ENCODE measurements around the gene GALR2.

The GALR2 gene

GRCh38 chr17:76094046-76094445 lies 19.5 kb downstream of the GALR2 start:
- no peak overlapping the region for H3K27ac Mint-ChIP-seq
- no peaks in the 10 kb centered on the region for H3K4me1 Mint-ChIP-seq
- peaks cover 96% of the 10 kb centered on the region for H3K36me3 Mint-ChIP-seq
- H3K9me3 Mint-ChIP-seq, result no peaks in the 10 kb centered on the region
- DNase-seq (ENCODE audit: low spot score in 2 of 2) (no peak), ATAC-seq (no peak)
- H3K4me3 Mint-ChIP-seq, result no peak overlapping the region

DNA sequence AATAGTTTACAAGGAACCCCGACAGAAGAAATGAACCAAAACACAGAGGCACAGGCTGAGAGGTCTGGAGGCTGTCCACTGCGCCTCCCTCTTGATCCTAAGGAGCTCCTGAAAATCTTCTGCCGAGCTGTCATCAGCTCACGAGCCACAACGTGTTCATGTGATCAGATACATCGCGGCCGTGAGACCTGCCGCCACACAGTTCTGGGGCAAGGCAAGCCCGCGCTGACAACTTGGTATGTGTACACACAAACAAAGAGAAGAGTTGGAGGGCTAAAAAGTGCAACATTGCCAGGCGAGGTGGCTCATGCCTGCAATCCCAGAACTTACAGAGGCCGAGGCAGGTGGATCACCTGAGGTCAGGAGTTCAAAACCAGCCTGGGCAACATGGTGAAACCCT lies 21.4 kb downstream of the GALR2 start:
- H3K4me3 Mint-ChIP-seq, result no peak overlapping the region
- H3K9me3 Mint-ChIP-seq, result no peaks in the 10 kb centered on the region
- H3K27ac Mint-ChIP-seq, result no peak overlapping the region
- H3K36me3 Mint-ChIP-seq, result peaks cover 98% of the 10 kb centered on the region
- H3K4me1 Mint-ChIP-seq, result peaks cover 6% of the 10 kb centered on the region
- ATAC-seq, result no peak
- DNase-seq (ENCODE audit: low spot score in 2 of 2), result no peak

DNA sequence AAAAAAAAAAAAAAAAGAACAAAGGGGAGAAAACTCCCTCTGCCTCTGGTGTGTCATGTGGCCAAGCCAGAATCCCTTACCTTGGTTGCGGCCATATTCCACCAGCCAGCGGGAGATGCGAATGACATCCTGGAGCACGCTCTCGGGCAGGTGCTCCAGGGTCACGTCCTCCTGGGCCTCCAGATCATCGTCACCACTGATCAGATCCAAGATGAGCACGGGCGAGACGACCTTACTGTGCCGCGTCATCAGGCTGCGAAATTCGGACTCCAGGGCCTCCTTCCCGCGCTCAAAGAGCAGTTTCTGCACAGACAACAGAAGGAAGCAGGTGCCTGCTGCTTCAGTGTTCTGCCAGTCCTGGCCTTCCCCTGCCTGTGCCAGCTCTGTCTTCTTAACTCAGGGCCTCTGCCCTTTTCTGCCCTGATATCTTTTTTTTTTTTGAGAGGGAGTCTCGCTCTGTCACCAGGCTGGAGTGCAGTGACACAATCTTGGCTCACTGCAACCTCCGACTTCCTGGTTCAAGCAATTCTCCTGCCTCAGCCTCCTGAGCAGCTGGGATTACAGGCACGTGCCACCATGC lies 23.2 kb downstream of the GALR2 start:
- H3K36me3 Mint-ChIP-seq, result peaks cover 95% of the 10 kb centered on the region
- H3K4me3 Mint-ChIP-seq, result no peak overlapping the region
- H3K9me3 Mint-ChIP-seq, result no peaks in the 10 kb centered on the region

GRCh38 chr17:76102944-76103273 lies 28.3 kb downstream of the GALR2 start:
- peaks cover 56% of the 10 kb centered on the region for H3K36me3 Mint-ChIP-seq
- DNase-seq (ENCODE audit: low spot score in 2 of 2), result no peak
- peak overlapping the region; percentile 95 for H3K4me3 Mint-ChIP-seq
- H3K4me1 Mint-ChIP-seq, result peaks cover 25% of the 10 kb centered on the region
- H3K27ac Mint-ChIP-seq, result peak overlapping the region; percentile 99
- ATAC-seq, result no peak
- no peaks in the 10 kb centered on the region for H3K9me3 Mint-ChIP-seq

More for the DNA sequence above, 23.2 kb downstream of the GALR2 start:
- no peak overlapping the region for H3K27ac Mint-ChIP-seq
- DNase-seq (ENCODE audit: low spot score in 2 of 2), result no peak
- ATAC-seq, result no peak
- peaks cover 22% of the 10 kb centered on the region for H3K4me1 Mint-ChIP-seq

DNA sequence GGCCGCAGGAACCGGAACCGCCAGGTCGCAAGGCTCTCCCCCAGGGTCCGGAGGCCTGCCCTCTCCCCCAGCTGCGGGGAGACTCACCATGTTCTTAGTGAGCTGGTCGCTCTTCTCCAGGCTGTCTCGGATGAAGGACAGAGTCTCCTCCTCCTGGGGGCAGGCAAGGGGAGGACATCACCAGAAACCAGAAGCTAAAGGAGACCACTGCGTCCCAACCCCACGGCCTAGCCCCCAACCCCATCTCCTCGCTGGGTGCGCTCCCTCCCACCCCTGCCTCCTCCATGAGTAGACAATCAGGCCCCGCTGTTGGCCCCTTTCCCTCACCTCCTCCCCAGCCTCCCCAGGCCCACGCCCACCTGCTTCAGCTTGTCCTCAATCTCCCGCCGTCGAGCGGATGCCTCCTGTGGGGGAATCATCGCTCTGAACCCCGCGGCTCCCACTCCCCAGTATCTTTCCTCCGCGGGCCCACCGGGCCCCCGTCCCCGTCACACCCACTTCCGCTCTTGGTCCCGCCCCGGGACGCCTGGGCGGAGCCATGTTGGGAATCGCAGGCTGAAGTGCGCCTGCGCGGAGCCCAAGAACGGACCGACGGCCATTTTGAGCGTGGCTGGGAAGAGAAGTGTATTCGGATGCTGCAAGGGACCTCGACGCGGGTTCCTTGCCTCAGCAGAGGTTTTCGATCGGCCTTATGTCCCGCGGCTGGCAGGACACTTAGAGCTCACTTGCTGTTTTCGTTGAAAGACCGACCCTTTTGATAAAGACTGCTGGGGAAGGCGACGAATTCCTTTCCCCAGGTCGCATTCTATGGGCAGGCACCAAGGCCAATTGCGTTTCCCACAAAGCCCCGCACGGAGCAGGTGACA lies 28.9 kb downstream of the GALR2 start, which contains the start of gene EXOC7:
Gene EXOC7 (minus strand): TSS at position 514 of the 866 bp plus-strand sequence. CDS start 95 bp downstream, at position 419.
- peak within 1 kb of the TSS; percentile 95 for H3K4me3 Mint-ChIP-seq
- H3K4me1 Mint-ChIP-seq, result peaks cover 25% of the 10 kb centered on the region
- H3K9me3 Mint-ChIP-seq, result no peaks in the 10 kb centered on the region
- H3K27ac Mint-ChIP-seq, result peak within 1 kb of the TSS; percentile 99
- ATAC-seq (peak; percentile 93), DNase-seq (ENCODE audit: low spot score in 2 of 2) (peak; percentile 92 to 97)
- peaks cover 50% of the 10 kb centered on the region for H3K36me3 Mint-ChIP-seq

DNA sequence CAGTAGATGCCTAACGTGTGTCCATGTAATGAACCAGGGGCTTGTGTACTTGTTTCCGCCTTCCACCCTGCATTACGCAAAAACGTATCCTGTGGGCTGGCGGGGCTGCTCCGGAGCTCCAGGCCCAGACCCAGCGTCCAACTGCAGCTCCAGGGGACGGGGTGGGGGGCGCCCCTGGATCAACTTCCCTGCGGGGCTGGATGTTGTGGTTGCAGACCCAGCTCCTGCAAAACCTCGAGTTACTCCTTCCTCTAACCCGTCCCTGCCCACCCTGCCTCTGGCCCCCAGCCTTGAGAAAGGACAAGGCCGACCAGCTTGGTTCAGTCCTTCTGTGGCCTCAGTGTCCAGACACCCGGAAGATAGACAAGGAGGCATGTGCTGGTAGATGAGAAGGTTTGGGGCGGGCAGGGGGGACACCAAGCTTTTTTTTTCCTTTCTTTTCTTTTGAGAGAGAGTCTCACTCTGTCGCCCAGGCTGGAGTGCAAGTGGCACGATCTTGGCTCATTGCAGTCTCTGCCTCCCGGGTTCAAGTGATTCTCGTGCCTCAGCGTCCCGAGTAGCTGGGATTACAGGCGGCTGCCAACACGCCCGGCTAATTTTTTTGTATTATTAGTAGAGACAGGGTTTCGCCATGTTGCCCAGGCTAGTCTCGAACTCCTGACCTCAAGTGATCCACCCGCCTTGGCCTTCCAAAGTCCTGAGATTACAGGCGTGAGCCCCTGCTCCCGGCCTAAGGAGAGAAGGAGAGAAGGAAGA lies 29.7 kb downstream of the GALR2 start:
- Mint-ChIP-seq H3K36me3 (peaks cover 42% of the 10 kb centered on the region), H3K9me3 (no peaks in the 10 kb centered on the region), H3K4me1 (peaks cover 25% of the 10 kb centered on the region), H3K27ac (peak overlapping the region; percentile 99), H3K4me3 (peak overlapping the region; percentile 95)
- DNase-seq (ENCODE audit: low spot score in 2 of 2) (no peak), ATAC-seq (no peak)

- Mint-ChIP-seq H3K27ac (peak overlapping the region; percentile 99), H3K36me3 (peaks cover 37% of the 10 kb centered on the region), H3K4me1 (peaks cover 23% of the 10 kb centered on the region), H3K9me3 (no peaks in the 10 kb centered on the region), H3K4me3 (peak overlapping the region; percentile 95)
- ATAC-seq, result no peak
- DNase-seq (ENCODE audit: low spot score in 2 of 2), result no peak
Observed at GRCh38 chr17:76104896-76105231, 30.3 kb downstream of the GALR2 start.

DNA sequence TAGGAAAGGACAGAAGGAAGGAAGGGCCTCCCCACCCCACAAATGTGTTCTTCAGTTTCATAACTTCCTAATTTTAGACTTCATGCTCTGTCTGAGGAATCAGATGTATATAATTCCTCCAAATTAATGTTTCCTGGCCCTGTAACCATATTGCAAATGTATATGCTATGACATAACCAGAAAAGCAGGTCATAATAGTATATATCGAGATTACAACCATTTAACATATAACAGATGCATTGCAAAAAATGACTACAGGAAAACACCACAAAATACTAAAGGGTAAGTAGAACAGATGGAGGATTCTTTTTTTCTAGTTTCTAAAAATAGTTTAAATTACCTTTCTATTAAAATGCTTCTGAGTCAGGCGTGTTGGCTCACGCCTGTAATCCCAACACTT lies 32.1 kb downstream of the GALR2 start:
- H3K4me3 Mint-ChIP-seq, result no peak overlapping the region
- no peak overlapping the region for H3K27ac Mint-ChIP-seq
- H3K9me3 Mint-ChIP-seq, result no peaks in the 10 kb centered on the region
- H3K4me1 Mint-ChIP-seq, result peaks cover 12% of the 10 kb centered on the region
- ATAC-seq (no peak), DNase-seq (ENCODE audit: low spot score in 2 of 2) (no peak)
- peaks cover 19% of the 10 kb centered on the region for H3K36me3 Mint-ChIP-seq

GRCh38 chr17:76107509-76107908 lies 32.9 kb downstream of the GALR2 start:
- no peak overlapping the region for H3K27ac Mint-ChIP-seq
- peaks cover 6% of the 10 kb centered on the region for H3K4me1 Mint-ChIP-seq
- ATAC-seq (no peak), DNase-seq (ENCODE audit: low spot score in 2 of 2) (no peak)
- peaks cover 14% of the 10 kb centered on the region for H3K36me3 Mint-ChIP-seq
- H3K9me3 Mint-ChIP-seq, result no peaks in the 10 kb centered on the region
- H3K4me3 Mint-ChIP-seq, result no peak overlapping the region

GRCh38 chr17:76111956-76112355 lies 37.4 kb downstream of the GALR2 start:
- Mint-ChIP-seq H3K27ac (no peak overlapping the region), H3K4me1 (no peaks in the 10 kb centered on the region), H3K4me3 (no peak overlapping the region), H3K9me3 (no peaks in the 10 kb centered on the region), H3K36me3 (no peaks in the 10 kb centered on the region)
- no peak for DNase-seq (ENCODE audit: low spot score in 2 of 2)
- ATAC-seq, result no peak

DNA sequence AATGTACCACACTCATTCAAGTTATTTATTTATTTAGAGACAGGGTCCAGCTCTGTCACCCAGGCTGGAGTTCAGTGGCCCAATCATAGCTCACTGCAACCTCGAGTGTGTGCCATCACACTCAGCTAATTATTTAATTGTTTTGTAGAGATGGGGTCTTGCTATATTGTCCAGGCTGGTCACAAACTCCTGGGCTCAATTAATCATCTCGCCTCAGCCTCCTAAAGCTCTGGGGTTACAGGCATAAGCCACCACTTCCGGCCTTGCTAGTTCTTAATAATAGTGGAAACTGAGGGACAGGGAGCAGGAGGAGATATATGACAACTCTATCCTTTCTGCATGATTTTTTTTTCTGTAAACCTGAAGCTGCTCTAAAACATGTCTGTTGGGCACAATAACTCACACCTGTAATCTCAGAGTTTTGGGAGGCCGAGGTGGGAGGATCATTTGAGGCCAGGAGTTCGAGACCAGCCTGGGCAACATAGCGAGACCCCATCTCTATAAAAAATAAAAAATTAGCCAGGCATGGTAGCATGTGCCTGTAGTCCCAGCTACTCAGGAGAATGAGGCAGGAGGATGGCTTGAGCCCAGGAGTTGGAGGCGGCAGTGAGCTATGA lies 40.7 kb downstream of the GALR2 start:
- Mint-ChIP-seq H3K4me3 (no peak overlapping the region), H3K4me1 (no peaks in the 10 kb centered on the region), H3K27ac (no peak overlapping the region), H3K9me3 (no peaks in the 10 kb centered on the region), H3K36me3 (no peaks in the 10 kb centered on the region)
- ATAC-seq (no peak), DNase-seq (ENCODE audit: low spot score in 2 of 2) (no peak)

DNA sequence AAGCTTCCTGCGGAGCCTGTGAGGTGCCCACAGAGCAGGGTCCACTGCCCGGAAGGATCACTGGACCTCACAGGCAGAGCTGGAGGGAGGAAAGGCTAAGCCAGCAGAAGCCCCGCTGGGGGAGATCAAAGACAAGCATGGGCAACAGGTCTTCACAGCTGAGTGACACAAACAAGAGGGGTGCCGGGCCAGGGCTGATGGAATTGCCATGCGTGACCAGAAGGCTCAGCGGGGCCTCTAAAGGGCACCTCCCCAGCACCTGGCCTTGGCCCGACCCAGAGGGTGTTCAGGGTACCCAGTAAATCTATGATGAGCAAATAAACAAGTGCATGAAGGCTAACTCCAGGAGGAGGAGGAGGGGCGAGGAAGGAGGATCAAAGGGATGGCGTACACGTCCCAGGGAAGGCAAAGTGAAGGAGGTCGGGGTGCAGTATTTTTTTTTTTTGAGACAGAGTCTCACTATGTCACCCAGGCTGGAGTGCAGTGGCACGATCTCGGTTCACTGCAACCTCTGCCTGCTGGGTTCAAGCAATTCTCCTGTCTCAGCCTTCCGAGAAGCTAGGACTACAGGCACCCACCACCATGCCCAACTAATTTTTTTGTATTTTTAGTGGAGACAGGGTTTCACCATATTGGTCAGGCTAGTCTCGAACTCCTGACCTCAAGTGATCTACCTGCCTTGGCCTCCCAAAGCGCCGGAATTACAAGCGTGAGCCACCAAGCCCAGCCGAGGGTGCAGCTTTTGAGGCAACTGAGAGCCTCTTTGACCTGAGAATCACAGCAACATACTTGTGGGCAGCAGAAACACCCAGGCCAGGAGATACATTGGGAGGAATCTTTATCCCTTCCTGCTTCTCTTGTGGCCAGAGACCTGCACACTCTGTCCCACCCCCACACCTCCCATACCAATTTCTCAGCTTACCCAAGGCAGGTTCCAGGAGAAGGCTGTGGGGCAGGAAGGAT lies 45.1 kb downstream of the GALR2 start:
- no peak for DNase-seq (ENCODE audit: low spot score in 2 of 2)
- H3K27ac Mint-ChIP-seq, result no peak overlapping the region
- H3K4me3 Mint-ChIP-seq, result no peak overlapping the region

DNA sequence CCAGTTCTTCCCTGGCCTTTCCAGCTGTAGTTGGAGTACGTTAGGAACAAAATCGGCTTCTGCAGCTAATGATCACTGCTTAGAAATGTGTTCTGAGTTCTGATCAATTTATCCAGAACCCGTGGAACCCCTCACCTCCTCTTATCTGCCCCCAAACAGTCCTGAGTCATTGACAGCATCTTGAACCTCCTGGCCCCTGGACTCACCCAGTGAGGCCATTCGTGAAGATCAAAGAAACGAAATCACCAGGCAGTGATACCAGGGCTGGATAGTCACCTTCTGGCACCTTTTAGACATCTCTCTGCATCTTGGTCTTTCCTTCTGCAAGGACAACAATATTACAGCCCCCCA lies 46.1 kb downstream of the GALR2 start:
- no peaks in the 10 kb centered on the region for H3K9me3 Mint-ChIP-seq

More for the DNA sequence above, 45.1 kb downstream of the GALR2 start:
- Mint-ChIP-seq H3K9me3 (no peaks in the 10 kb centered on the region), H3K36me3 (no peaks in the 10 kb centered on the region), H3K4me1 (peaks cover 6% of the 10 kb centered on the region)
- ATAC-seq, result no peak

GRCh38 chr17:76121932-76122430 lies 47.4 kb downstream of the GALR2 start:
- ATAC-seq, result peak; percentile 9
- no peak for DNase-seq (ENCODE audit: low spot score in 2 of 2)
- H3K27ac Mint-ChIP-seq, result peak overlapping the region; percentile 32
- H3K9me3 Mint-ChIP-seq, result no peaks in the 10 kb centered on the region
- H3K36me3 Mint-ChIP-seq, result no peaks in the 10 kb centered on the region
- H3K4me3 Mint-ChIP-seq, result peak overlapping the region; percentile 49
- peaks cover 6% of the 10 kb centered on the region for H3K4me1 Mint-ChIP-seq

More for the DNA sequence above, 46.1 kb downstream of the GALR2 start:
- Mint-ChIP-seq H3K36me3 (no peaks in the 10 kb centered on the region), H3K27ac (peak overlapping the region; percentile 14), H3K4me3 (no peak overlapping the region), H3K4me1 (peaks cover 6% of the 10 kb centered on the region)
- no peak for DNase-seq (ENCODE audit: low spot score in 2 of 2)
- no peak for ATAC-seq
